Tibial nerve (tissue), 3 donors: Measurements from ENCODE around the gene ABLIM2.

ENCODE experiments used
- CTCF ChIP-seq, 5 experiments: fragments of 200-600 bp in 3 of 5; fragments of 450-650 bp in 2 of 5; sonication (generic) in 3 of 5; IDR thresholded peaks; one replicate each; pipeline ENCODE4 v1.5.1; 2016 to 2019; ENCODE audit warnings: antibody characterized with exemption in 5 of 5, mild to moderate bottlenecking in 3 of 5, moderate library complexity in 2 of 5
- POLR2A ChIP-seq, 2 donors: fragments of 450-650 bp; IDR thresholded peaks; one replicate each; pipeline ENCODE4 v1.6.1; 2017; ENCODE audit warnings: antibody characterized with exemption in 2 of 2, mild to moderate bottlenecking in 2 of 2, moderate library complexity in 2 of 2

GRCh38 chr4:7979652-7979968 is 179.0 kb downstream of the ABLIM2 start:
- no peak for TF ChIP-seq CTCF (IDR thresholded peaks at IDR 0.05)
- TF ChIP-seq POLR2A (IDR thresholded peaks at IDR 0.05), result no peak
